IPS-NIHi7 (cell line): ENCODE results near the gene GSTT2.
A peak's percentile ranks its signal among the peaks of the same experiment; 100 is the strongest.

ENCODE experiments used
- DNase-seq: peaks from one replicate; pipeline ENCODE4 v3.0.0; 2012; ENCODE audit warnings: mixed read lengths; ENCODE audit errors: extremely low spot score

The GSTT2 gene

DNA sequence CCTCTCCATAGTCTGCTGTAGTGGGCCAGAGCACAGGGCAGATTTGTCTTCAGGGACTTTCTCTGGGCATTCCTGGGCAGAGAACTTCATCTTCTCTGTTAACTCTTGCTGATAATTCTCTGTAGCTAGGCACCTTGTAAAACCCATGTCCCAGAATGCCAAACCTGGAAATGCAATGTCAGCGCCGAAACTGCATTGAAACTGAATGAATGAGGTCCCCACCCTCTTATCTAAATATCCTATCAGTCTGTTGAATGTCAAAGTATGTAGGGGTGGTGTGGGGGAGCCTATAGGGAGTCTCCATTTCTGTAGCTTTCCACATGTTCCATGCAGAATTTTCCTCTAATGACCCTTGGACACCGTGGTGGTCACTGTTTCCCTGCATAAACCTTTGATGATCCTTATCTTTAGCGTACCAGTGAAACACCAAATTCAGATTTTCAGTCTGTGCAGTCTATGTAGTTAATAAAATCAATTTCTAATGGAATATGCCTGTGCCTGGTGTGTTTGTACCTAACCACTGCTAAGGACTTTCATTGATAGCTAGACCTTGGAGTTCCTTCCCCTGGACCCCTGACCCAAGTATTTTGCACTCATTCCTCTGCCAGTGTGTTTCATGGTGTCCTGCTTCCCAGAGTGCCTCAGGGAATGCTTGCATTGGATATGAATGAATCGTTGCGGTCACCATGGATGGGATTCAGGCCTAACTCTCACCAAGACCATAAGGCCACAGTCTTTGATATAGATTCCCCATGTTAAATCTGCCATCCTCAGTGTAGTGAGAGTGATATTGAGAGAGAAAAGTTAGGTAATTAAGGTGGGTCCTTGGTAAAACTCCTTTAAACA is 28.7 kb downstream of the GSTT2 start:
- DNase-seq = no peak

DNA sequence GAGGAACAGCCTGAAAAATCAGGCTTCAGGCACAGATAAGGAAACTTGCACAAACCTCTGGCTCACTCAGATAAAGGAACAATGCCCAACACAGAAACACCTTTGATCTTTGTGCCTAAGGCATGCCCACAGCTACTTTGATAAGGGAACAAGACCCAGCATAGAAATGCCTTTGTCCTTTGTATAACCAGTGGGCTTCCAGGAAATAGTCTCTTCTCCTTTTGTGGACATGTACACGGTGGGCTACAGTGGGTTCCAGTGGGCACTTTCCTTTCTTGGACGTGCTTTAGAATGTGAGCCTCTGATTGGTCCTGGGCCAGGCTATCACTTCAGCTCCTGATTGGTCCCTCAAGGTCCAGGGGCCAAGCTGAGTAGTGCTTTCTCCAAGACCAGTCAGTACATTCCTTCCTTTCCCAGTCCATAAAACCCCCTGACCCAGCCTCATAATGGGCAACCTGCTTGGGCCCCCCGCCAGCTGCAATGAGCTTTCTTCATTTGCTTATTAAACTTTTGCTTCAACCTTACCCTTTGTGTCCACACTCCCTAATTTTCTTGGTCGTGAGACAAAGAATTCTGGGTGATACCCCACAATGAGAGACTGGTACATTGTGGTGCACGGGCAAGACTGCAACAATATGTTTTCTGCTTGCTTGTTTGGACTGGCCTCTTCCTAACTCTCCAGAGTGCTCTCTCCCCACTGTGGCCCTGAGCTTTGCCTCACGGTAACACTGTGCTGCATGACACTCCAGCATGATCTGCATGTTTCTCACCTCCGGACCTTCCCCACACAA is 29.5 kb downstream of the GSTT2 start:
- DNase-seq = no peak

DNA sequence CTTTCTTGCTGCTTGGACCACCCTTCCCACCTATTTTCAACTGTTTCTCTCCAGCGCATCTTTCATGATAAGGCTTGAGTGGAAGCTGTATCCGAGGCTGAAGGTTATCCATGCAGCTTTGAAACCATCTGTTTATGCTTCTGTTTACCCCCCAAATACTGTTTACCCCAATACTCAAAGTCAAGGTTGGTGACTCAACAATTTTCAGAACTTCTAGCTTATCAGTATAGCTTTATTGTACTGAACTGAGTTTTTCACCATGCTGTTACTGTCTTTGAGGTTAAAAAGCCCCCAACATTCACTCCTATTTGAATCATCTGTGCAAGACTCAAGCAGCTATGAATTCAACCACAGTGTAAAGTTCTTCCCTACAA is 30.1 kb downstream of the GSTT2 start:
- no peak for DNase-seq

DNA sequence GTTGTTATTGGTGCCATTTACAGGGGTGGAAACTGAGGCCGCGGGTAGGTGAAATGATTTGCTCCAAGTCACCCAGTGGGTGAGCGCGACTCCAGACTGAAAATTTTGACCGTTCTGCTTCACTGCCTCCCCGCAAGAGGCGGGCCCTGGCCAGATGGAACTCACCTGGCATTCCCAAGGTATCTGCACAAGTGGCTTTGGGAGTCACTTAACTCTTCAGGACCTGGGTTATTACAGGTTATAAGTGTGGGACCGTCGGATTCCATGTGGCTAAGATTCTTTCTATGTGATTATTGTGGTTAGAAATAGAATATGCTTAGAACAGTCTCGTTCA is 31.8 kb downstream of the GSTT2 start:
- DNase-seq = peak; percentile 35

DNA sequence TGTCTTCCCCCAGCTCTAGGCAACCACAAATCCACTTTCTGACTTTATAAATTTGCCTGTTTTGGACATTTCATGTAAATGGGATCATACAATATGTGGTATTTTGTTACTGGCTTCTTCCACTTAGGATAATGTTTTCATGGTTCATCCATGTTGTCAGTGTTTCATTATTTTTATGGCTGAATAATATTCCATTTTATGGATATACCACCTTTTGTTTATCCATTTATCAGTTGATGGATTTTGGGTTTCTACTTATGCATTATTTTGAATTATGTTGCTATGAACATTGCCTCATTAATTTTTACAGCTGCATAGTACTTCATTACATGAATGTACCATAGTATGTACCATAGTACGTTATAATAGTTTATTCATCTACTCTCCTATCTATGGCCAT is 36.2 kb downstream of the GSTT2 start:
- DNase-seq = no peak

DNA sequence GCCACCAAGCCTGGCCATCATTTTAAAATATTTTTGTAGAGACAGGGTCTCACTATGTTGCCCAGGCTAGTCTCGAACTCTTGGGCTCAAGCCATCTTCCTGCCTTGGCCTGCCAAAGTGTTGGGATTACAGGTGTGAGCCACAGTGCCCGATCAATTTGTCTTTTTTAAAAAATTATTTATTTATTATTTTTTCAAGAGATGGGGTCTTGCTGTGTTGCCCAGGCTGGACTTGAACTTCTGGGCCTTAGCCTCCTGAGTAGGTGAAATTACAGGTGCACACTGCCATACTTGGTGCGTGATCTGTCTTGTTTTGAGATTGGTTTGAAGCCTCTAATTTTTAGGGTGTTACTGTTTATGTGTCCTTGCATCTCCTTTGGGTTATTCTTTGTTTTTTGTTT is 41.4 kb downstream of the GSTT2 start:
- no peak for DNase-seq

DNA sequence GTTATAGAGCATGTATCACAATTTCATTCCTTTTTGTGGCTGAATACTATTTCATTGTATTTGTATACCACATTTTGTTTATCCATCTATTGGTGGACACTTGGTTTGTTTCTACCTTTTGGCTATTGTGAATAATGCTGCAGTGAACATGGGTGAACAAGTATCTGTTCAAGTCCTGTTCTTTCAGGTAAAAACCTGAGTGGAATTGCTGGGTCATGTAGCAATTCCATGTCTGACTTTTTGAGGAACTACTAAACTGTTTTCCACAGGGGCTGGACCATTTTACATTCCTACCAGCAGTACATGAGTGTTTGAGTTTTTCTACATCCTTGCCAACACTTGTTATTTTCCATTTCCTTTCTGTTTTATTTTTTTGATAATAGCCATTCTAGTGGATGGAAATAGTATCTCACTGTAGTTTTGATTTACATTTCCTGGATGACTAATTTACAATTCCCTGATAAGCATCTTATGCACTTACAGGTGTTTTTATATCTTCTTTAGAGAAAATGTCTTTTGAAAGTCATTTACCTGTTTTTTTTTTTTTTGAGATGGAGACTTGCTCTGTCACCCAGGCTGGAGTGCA is 43.4 kb downstream of the GSTT2 start:
- DNase-seq = no peak

DNA sequence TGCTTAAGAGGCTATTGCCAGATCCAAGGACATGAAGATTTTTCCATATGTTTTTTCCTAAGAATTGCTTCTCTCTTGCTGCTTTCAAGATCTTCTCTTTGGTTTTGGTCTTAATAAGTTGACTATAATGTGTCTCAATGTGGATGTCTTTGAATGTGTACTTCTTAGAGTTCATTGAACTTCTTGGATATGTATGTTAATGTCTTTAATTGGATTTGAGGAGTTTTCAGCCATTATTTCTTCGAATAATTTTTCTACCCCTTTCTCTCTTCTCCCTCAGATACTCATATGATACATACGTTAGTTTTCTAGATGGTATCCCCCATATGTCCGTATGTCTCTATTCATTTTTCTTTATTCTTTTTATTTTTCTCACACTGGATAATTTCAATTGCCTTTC is 44.4 kb downstream of the GSTT2 start:
- DNase-seq = no peak

DNA sequence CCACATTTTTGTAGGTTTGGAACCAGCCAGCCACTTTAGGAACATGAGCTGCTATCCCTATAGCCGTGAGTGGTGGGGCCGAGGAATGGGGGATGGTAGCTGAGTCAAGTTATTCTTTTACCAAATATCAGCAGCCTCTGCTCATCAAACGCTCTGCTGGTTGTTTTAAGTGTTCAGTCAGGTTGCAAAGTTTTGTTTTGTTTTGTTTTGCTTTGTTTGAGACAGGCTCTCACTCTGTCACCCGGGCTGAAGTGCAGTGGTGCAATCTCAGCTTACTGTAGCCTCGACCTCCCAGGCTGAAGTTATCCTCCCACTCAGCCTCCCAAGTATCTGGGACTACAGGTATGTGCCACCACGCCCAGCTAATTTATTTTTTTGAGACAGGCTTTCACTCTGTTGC is 45.5 kb downstream of the GSTT2 start:
- DNase-seq = no peak

DNA sequence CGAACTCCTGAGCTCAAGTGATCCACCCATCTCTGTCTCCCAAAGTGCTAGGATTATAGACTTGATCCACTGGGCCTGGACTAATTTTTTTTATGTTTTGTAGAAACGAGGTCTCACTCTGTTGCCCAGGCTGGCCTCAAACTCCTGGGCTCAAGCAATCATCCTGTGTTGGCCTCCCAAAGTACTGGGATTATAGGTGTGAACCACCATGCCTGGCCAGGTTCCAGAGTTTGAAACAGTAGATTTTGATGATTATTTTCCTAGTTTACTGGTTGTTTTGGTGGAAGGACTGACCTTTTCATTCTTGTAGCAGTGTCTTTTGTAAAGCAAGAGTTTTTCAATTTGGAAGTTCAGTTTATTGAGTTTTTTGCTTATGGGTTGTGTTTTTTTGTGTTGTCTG is 46.1 kb downstream of the GSTT2 start:
- DNase-seq = no peak

DNA sequence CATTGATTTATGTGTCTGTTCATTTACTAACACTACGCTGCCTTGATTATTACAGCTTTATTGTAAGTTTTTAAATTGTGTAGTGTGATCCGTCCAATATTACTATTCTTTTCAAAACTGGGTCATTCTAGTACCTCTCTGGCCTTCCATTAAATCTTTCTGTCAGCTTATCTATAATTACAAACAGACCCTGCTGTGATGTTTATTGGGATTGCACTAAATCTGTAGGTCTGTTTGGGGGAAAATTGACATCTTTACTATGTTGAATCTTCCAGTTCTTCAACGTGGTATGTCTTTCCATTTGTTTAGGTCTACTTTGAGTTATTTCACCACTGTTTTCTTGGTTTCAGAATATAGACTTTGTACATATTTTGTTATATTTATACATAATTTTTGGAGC is 46.8 kb downstream of the GSTT2 start:
- DNase-seq = no peak

DNA sequence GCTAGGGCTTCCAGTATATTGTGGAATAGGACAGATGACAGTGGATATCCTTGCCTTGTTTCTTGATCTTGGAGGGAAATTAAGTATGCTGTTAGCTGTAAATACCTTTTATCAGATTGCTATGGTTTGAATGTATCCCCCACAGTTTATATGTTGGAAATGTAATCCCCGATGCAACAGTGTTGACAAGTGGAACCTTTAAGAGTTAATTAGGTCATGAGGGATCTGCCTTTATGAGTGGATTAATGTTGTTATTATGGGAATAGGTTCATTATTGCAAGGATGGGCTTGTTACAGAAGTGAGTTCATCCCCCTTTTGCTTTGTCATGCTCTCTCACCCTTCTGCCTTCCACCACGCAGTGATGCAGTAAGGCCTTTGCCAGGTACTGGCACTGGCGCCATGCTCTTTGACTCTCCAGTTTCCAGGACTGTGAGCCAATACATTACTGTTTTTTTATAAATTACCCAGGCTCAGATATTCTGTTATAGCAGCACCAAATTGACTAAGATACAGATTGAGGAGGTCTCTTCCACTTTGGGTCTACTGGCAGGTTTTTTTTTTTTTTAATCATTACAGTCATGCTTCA is 47.5 kb downstream of the GSTT2 start:
- no peak for DNase-seq

DNA sequence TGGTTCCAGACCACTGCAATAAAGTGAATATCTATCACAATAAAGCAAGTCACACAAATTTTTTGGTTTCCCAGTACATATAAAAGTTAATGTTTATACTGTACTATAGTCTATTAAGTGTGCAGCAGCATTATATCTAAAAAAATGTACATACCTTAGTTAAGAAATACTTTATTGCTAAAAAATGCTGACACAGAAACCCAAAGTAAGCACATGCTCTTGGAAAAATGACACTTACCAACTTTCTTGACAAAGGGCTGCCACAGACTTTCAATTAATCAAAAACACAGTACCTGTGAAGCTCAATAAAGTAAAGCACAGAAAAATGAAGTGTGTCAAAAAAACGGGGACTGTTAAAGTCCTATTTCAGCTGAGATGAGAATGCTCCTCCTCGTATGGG is 48.1 kb downstream of the GSTT2 start:
- no peak for DNase-seq

DNA sequence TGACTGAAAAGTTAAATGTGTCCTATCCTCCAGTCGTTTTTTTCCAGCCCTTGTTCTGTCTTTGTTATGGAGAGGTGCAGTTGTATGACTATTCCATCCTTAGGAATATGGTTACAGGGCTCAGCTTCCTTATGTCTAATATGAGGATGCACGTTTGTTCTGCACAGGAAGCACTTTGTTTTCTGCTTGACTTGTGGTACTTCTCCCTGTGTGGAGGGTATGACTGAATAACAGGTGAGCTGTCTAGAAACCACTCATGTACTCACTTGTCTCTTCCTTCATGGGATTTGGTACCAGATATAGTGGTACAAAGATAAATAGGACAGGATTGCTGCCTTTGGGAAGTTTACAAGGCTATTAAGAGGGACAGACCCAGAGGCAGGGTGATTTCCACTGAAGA is 48.6 kb downstream of the GSTT2 start:
- DNase-seq = no peak

DNA sequence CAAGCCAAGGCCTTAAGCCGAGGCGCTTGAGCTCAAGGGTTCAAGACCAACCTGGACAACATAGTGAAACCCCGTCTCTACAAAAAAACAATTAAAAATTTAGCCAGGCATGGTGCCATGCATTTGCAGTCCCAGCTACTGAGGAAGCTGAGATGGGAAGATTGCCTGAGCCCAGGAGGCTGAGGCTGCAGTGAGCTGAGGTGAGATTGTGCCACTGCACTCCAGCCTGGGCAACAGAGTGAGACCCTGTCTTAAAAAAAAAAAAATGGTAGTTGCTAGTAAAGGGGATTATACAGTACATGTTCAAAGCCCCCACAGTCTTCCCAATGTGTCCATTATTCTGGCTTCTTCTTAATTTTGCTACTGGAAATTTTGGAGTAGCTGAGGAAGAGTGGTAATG is 49.4 kb downstream of the GSTT2 start:
- DNase-seq = no peak

DNA sequence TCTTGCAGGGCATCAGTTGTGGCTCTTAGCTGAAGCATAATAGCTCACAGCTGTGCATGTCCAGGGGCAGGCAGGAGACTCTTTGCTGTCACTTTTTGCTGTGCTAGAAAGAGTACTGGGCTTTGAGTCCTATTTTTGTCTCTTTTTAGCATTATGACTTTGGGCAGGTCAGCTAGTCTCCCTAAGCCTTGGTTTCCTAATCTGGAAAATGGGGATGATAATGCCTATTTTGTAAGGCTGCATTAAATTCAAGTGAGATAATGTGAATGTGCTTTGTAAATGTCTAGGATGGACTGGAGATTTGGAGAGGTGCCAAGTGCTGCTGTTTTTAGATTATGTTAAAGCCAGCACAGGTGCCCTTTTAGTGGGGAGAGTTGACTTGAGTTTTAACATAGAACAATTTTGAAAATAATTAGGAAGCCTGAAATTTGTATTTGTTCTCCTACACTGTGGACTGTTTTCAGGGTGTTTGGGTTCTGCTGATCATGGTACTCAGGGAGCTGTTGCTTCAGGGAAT is 50.3 kb downstream of the GSTT2 start:
- DNase-seq = no peak
